Right forelimb (tissue), 1 donor: Measurements from ENCODE around the gene TTR.

Experiments
- DNase-seq: peaks from one replicate; pipeline ENCODE4 v3.0.0-alpha.2; 2018

TTR gene

DNA sequence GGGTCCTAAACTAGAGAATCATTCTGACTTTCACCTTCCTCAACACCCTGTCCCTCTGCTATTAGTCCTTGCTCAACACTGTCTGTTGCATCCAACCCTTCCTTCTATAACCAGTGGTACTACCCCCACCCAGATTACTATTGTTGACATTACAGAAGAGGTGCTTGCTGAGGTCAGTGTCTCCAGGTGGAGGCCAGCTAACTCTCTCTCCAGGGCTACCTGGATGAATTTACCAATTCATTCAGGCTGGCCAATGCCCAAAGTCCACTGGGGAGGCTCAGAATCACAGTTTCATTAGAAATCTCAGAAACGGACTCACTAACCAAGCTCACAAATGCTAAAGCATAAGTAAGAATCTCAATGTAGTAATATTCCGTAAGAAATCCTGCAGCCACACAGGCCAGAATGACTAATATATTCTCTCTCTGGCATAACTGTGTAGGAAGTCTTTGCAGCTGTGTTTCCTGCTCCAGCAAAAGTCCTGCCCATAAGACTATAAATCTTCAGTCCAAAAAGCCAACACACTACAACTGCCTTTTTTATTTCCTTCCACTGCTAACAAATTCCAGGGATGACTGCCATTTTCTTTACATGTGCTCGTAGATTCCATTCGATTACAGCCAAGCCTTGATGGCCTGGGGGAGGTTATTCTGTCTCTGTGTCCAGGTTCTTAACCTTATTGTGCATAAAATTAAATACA is 10.0 kb upstream of the TTR start:
- no peak for DNase-seq

DNA sequence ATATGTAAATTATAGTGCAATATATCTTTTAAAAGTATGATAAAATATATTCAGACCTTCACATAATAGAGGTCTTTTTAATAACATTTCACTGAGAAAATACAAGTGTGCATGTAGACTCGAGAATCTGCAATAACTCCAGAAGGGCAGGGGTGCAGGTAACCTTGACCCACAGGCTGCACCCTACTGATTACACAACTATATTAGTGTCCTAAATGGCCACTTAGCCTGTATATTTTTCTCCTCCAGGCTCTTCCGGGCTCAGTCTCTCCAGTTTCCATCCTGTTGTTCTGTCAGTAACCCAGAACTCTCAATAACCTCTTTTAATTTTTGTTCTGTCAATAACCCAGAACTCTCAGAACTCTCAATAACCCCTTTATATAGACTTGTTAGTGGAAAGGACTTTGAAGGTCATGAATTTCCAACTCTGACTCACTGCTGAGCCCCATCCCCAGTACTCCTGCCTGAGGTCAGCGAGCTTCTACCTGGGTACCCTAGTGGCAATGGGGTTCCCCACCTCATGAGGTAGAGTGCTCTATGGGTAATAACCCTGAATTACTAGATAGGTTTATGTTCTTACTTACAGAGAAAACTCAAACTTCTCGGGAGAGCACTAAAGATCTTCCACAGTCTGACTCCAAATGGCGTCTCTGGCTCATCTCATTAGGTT is 8.4 kb upstream of the TTR start:
- no peak for DNase-seq

DNA sequence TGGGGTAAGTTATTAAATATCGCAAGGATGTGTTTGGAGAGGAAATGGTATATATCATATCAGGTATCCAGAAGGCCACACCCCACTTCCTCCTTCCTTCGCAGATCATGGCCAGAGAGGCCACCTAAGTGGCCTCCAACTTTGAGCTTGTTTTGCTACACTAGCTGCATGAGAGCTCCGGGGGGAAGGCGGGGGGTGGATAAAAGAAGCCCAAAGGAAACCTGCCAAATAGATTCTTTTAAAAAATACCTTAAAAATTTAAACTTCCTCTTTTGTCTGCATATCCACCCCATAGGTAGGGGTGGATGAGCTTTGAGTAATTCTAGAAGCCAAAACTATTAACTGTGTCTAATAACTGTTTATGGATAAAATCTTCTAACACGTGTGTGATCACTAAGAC is 5.7 kb upstream of the TTR start:
- no peak for DNase-seq

DNA sequence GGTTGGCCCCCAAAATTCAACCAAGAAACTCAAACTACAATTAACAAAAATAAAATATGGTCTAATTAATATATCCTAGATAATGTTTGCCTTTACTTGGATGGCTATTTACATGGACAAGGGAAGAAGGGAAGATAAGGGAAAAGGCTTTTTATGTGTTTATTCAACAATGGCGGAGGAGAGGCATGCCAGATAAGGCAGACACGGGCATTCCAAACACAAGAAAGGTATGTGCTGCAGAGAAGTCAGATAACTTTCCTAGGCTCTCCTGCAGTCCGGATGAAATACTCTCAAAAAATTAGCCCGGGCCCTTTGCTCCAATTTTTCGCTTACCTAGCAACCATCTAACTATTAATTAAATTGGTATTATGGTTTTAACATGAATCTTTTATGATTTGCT is 5.1 kb upstream of the TTR start:
- DNase-seq: no peak

DNA sequence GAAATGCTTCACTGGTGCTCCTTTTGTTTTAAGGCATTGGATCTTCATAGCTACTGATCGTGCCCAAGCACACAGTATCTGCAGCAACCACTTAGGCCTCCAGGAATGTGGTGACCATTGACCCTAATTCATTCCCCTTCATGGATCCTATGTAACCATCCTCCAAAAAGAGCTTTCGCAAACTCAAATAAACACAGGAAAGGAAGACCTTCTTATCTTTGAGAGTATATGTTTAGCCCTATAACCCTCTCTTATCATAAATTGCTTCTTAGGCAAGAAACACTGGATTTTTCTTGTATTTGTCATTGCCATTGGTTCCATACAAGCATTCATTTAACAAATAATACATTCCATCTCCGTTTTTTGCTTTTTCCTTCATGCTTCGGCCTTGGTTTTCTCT is 4.1 kb upstream of the TTR start:
- DNase-seq: no peak

DNA sequence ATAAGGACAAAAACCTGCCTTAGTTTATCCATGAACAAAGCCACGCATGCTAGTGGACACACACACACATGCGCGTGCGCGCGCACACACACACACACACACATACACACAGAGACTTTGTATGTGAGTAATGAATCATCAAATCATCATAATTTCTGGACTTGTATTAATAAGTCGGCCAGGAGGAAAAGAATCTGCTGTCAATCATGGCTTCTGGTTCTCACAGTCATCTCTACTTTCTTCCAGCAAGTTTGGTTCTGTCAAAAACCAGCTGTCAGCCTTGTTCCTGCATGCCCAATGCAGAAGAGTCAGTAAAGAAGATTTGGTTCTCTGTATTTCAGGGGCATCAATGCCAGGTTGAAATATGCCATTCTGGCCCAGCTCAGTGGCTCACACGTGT is 1.1 kb upstream of the TTR start:
- no peak for DNase-seq

DNA sequence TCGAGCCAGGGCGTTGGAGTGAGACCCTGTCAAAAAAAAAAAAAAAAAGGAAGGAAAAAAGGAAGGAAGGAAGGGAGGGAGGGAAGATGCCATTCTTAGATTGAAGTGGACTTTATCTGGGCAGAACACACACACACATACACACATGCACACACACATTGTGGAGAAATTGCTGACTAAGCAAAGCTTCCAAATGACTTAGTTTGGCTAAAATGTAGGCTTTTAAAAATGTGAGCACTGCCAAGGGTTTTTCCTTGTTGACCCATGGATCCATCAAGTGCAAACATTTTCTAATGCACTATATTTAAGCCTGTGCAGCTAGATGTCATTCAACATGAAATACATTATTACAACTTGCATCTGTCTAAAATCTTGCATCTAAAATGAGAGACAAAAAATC is 564 bp upstream of the TTR start:
- DNase-seq: no peak

DNA sequence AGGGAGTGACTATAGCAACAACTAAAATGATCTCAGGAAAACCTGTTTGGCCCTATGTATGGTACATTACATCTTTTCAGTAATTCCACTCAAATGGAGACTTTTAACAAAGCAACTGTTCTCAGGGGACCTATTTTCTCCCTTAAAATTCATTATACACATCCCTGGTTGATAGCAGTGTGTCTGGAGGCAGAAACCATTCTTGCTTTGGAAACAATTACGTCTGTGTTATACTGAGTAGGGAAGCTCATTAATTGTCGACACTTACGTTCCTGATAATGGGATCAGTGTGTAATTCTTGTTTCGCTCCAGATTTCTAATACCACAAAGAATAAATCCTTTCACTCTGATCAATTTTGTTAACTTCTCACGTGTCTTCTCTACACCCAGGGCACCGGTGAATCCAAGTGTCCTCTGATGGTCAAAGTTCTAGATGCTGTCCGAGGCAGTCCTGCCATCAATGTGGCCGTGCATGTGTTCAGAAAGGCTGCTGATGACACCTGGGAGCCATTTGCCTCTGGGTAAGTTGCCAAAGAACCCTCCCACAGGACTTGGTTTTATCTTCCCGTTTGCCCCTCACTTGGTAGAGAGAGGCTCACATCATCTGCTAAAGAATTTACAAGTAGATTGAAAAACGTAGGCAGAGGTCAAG is 955 bp downstream of the TTR start:
- DNase-seq: no peak

DNA sequence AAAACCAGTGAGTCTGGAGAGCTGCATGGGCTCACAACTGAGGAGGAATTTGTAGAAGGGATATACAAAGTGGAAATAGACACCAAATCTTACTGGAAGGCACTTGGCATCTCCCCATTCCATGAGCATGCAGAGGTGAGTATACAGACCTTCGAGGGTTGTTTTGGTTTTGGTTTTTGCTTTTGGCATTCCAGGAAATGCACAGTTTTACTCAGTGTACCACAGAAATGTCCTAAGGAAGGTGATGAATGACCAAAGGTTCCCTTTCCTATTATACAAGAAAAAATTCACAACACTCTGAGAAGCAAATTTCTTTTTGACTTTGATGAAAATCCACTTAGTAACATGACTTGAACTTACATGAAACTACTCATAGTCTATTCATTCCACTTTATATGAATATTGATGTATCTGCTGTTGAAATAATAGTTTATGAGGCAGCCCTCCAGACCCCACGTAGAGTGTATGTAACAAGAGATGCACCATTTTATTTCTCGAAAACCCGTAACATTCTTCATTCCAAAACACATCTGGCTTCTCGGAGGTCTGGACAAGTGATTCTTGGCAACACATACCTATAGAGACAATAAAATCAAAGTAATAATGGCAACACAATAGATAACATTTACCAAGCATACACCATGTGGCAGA is 3.6 kb downstream of the TTR start:
- DNase-seq: no peak

DNA sequence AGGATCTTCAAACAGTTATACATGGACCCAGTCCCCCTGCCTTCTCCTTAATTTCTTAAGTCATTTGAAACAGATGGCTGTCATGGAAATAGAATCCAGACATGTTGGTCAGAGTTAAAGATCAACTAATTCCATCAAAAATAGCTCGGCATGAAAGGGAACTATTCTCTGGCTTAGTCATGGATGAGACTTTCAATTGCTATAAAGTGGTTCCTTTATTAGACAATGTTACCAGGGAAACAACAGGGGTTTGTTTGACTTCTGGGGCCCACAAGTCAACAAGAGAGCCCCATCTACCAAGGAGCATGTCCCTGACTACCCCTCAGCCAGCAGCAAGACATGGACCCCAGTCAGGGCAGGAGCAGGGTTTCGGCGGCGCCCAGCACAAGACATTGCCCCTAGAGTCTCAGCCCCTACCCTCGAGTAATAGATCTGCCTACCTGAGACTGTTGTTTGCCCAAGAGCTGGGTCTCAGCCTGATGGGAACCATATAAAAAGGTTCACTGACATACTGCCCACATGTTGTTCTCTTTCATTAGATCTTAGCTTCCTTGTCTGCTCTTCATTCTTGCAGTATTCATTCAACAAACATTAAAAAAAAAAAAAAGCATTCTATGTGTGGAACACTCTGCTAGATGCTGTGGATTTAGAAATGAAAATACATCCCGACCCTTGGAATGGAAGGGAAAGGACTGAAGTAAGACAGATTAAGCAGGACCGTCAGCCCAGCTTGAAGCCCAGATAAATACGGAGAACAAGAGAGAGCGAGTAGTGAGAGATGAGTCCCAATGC is 4.6 kb downstream of the TTR start:
- no peak for DNase-seq

DNA sequence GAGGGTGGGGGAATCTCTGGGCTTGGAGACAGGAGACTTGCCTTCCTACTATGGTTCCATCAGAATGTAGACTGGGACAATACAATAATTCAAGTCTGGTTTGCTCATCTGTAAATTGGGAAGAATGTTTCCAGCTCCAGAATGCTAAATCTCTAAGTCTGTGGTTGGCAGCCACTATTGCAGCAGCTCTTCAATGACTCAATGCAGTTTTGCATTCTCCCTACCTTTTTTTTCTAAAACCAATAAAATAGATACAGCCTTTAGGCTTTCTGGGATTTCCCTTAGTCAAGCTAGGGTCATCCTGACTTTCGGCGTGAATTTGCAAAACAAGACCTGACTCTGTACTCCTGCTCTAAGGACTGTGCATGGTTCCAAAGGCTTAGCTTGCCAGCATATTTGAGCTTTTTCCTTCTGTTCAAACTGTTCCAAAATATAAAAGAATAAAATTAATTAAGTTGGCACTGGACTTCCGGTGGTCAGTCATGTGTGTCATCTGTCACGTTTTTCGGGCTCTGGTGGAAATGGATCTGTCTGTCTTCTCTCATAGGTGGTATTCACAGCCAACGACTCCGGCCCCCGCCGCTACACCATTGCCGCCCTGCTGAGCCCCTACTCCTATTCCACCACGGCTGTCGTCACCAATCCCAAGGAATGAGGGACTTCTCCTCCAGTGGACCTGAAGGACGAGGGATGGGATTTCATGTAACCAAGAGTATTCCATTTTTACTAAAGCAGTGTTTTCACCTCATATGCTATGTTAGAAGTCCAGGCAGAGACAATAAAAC is 6.5 kb downstream of the TTR start:
- DNase-seq: no peak

DNA sequence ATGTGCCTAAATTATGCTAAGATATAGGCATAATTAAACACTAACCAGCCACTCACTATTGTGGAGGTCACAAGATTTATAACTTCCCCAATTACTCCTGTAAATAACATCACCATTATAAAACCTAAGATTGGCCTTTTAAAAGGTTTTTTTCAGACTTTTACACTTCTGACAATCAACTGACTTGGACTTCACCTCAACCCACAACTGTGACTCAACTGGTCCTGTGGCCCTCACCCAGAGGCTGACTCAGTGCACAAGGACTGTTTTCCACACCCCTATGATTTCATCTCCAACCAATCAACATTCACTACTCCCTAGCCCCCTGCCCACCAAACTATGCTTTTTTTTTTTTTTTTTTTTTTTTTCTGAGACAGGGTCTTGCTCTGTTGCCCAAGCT is 11.6 kb downstream of the TTR start:
- DNase-seq: no peak

DNA sequence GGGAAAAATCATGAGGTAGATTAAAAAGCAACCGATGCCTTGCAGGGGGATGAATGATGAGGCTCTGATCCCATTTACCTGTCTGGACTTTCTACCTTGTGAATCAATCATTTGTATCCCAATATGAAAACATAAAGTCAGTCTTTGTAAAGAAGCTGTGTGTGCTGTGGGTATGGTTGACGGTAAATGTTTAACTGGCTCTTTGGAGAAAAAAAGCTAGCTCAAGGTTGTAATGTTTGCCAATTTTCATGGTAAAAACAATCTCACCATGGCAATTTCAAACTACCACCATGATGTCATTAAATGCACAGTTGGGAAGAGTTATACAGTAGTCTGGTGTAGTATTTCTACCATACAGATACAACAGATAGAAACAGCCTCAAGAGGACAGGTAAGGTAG is 14.6 kb downstream of the TTR start:
- DNase-seq: no peak

DNA sequence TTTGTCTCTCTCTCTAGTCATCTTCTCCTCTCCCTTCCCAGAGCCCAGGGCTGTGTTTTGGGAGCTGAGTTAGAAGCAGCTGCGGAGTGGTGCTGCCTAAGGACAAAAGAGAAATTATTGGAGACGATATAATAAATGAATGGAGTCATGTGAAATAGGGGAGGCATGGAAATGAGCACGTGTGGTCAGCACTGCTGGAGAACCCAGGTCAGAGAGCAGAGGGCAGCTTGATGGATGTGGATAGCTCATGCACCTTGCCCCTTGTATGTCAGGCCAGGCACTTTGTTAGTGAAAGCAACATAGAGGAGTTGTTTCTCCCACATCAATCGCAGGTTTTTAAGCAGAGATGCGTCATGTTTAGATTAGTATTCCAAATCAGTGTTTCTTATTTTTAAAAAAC is 15.7 kb downstream of the TTR start:
- no peak for DNase-seq

DNA sequence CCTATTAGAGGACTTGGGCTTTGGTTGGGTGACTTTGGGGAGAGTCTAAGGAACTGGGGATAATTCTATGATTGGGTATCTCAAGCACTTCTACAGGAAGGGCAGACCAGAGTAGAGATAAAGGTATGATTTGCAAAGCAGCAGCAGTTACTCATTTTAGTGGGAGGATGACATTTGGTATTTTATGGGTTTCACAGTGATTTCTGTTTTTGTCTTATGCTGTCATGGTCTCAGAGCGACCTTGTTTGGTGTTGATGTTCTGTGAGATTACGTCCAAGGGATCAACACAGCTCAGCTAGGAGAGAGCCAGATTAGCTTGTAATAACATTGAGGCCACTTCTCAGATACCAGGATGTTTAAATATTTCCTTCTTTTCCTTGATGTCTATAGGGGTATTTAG is 18.2 kb downstream of the TTR start:
- DNase-seq: no peak

DNA sequence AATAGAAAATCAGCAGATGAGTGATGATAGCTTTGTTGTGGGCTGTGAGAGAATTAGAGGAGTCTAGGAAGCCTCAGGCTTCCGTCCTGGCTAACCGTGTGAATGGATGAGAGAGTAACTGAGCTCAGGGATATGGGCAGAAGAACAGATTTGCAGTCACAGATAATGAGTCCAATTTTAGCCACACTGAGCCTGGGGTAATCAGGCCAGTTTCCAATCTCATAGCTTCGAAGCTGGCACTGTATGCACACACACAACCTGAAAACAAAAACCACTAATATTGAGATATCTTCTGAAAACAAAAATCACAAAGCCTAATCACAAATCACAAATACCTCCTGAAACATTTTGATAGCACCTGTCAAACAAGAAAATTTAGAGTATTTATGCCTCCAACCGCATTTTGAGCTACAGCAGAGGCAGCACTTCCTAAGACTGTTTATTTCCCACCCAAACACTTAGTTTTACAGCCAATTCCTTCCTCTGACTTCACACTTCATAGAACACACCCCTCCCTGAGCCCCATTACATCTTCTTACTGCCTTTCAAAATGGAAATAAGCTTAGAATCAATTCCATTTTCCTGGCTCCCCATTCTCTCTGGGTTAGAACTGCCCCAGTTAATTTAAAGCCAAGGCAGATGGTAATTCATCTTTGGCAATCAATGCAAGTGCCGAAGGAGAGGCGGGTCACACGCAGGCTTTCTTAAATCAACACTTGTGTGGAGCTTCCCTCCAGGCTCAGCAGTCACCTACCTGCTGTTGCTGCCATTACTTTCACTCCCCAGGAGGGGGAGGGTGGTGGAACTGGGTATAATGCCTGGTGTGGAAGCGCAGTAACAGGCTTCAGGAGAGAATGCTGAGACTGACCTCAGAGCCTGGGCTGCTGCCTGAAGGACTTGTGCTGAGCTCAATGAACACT is 18.9 kb downstream of the TTR start:
- no peak for DNase-seq

DNA sequence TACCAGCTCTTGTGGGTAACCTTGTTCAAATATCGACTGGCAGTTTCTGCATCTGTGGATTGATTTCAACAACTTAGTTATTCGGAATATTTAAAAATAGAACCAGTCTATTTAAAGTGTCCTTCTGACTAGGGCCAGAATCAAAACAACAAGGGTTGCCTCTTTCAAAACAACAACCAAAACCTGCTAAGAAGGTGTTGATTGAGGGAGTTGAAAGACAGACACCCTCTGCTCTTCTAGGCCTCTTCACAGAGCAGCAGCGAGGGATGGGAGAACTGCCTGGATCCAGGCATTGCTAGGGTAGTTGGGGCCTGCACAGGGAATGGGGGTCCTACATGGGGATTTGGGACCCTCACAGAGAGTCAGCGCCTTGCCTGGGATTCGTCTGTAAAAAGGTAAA is 19.8 kb downstream of the TTR start:
- no peak for DNase-seq

DNA sequence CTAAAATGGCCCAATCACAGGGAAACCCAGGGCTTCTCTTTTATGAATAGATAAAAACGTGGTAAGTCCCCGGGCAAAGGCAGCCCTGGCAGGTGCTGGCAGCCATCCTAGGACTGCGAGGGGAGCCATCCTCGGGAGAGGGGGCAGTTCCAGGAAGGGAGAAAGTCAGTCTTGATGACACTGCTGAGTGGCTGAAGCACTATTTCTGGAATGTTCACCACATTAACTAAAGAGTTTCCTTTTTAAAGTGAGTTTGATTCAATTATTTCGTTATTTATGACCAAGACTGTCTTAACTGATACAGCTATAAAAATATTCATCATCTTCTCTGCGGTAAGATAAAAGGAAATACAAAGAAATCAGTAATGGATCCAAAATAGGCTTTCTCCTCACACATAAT is 20.4 kb downstream of the TTR start:
- DNase-seq: no peak

DNA sequence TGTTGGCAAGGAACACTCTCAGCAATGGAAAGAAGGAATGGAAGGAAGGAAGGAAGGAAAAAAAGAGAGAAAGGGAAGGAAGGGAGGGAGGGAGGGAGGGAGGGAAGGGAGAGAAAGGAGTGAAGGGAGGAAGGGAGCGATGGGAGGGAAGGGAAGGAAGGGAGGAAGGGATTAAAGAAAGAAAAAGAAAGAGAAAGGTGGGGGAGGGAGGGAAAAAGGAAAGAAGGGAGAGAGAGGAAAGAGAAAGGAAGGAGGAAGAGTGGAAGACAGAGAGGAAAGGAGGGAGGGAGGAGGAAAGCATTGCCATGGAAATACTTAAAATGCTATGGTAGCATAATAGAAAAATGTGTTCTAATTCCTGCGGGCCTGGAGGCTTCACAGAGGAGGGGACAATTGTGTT is 22.4 kb downstream of the TTR start:
- no peak for DNase-seq

DNA sequence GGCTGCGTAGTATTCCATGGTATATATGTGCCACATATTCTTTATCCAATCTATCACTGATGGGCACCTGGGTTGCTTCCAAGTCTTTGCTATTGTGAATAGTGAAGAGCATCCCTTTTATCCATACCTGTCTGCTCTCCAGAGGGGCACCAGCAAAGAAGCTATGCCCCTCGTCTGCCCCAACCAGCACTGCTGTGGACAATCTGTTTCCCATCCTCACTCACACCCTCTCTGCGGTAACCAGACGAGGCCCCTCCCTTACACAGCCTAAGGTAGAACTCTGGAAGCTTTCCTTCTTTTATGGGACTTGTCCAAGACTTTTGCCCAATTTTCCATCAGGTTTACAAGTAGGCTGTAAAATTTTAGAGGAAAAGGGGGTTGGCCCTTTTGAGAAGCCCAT is 24.9 kb downstream of the TTR start:
- no peak for DNase-seq

DNA sequence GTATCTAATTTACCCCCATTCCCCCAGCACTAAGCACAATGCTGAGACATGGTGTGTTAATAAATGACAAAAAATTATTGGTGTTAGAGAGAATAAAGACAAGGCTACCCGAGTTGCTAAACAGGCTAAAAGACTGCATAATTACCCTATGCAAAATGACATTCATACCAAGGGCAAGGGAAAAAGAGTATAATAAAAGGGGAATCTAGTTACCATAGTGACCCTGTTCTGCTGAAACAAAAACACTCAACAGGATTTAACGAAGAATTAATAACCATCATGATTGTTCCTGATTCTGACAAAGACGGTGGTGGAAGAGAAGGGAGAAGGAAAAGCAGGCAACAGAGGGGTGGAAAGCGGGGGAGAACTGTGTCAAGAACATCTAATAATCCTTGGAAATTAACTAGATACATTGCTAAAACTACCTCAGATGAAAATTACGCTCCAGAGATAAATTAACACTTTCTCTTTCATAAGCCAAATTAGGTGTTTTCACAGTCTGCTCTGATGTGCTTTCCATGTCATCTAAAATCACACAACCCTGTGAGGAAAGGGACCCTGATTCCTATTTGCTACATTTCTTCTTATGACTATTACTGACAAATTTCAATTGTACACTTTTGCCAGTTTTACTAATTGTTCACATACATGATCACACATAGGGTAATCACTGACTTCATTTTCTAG is 25.5 kb downstream of the TTR start:
- DNase-seq: no peak
